ENCODE measurements around the gene PRKCH.

Gene PRKCH

GRCh38 chr14:61455351-61455750 lies 134.0 kb downstream of the PRKCH start:
- no peak for TF ChIP-seq CTCF (IDR thresholded peaks at IDR 0.05; ENCODE audit: borderline replicate concordance, extremely low read depth, low read length, poor library complexity, severe bottlenecking)
- no peak for TF ChIP-seq EZH2 (IDR thresholded peaks at IDR 0.05; ENCODE audit: borderline replicate concordance, low read depth, low read length, severe bottlenecking)
- Histone ChIP-seq H3K4me1 (ENCODE audit: insufficient read depth, low read length) (peaks cover 61% of the 10 kb centered on the region), H3K27ac (ENCODE audit: low read length) (peak overlapping the region; percentile 52), H3K36me3 (ENCODE audit: insufficient read depth, low read length) (peaks cover 83% of the 10 kb centered on the region), H3K9me3 (ENCODE audit: insufficient read depth, low read length, severe bottlenecking) (no peaks in the 10 kb centered on the region), H2AFZ (ENCODE audit: low read depth, low read length) (no peak overlapping the region), H3K9ac (ENCODE audit: low read depth, low read length) (no peak overlapping the region), H3K4me2 (ENCODE audit: insufficient read depth, low read length) (no peak overlapping the region), H3K79me2 (ENCODE audit: insufficient read depth, low read length) (peaks cover 51% of the 10 kb centered on the region), H3K4me3 (ENCODE audit: low read depth in 1 of 2, low read length in 2 of 2) (no peak overlapping the region), H4K20me1 (ENCODE audit: insufficient read depth, low read length) (no peaks in the 10 kb centered on the region), H3K27me3 (ENCODE audit: insufficient read depth, low read length, poor library complexity) (no peaks in the 10 kb centered on the region)
- no peak for DNase-seq
- ATAC-seq (ENCODE audit: insufficient read depth, low read depth) = no peak

GRCh38 chr14:61456720-61457119 lies 135.3 kb downstream of the PRKCH start:
- Histone ChIP-seq H2AFZ (ENCODE audit: low read depth, low read length) (no peak overlapping the region), H3K27me3 (ENCODE audit: insufficient read depth, low read length, poor library complexity) (no peaks in the 10 kb centered on the region), H3K27ac (ENCODE audit: low read length) (peak overlapping the region; percentile 48), H4K20me1 (ENCODE audit: insufficient read depth, low read length) (no peaks in the 10 kb centered on the region), H3K4me2 (ENCODE audit: insufficient read depth, low read length) (no peak overlapping the region), H3K9me3 (ENCODE audit: insufficient read depth, low read length, severe bottlenecking) (no peaks in the 10 kb centered on the region), H3K4me1 (ENCODE audit: insufficient read depth, low read length) (peaks cover 61% of the 10 kb centered on the region), H3K36me3 (ENCODE audit: insufficient read depth, low read length) (peaks cover 83% of the 10 kb centered on the region), H3K79me2 (ENCODE audit: insufficient read depth, low read length) (peaks cover 46% of the 10 kb centered on the region), H3K9ac (ENCODE audit: low read depth, low read length) (no peak overlapping the region), H3K4me3 (ENCODE audit: low read depth in 1 of 2, low read length in 2 of 2) (no peak overlapping the region)
- ATAC-seq (ENCODE audit: insufficient read depth, low read depth) (peak; percentile 25; the same call in 2 of the 3 replicates), DNase-seq (peak; percentile 85)
- TF ChIP-seq EZH2 (IDR thresholded peaks at IDR 0.05; ENCODE audit: borderline replicate concordance, low read depth, low read length, severe bottlenecking) (no peak), CTCF (IDR thresholded peaks at IDR 0.05; ENCODE audit: borderline replicate concordance, extremely low read depth, low read length, poor library complexity, severe bottlenecking) (peak; percentile 85)

- H3K4me1 ChIP-seq (ENCODE audit: insufficient read depth, low read length) = peaks cover 44% of the 10 kb centered on the region
- no peaks in the 10 kb centered on the region for H3K27me3 ChIP-seq (ENCODE audit: insufficient read depth, low read length, poor library complexity)
- H3K79me2 ChIP-seq (ENCODE audit: insufficient read depth, low read length) = peaks cover 62% of the 10 kb centered on the region
- H3K9me3 ChIP-seq (ENCODE audit: insufficient read depth, low read length, severe bottlenecking) = no peaks in the 10 kb centered on the region
- H3K9ac ChIP-seq (ENCODE audit: low read depth, low read length) = no peak overlapping the region
- ATAC-seq (ENCODE audit: insufficient read depth, low read depth) = no peak
- no peak overlapping the region for H3K4me3 ChIP-seq (ENCODE audit: low read depth in 1 of 2, low read length in 2 of 2)
- no peak overlapping the region for H3K4me2 ChIP-seq (ENCODE audit: insufficient read depth, low read length)
- H4K20me1 ChIP-seq (ENCODE audit: insufficient read depth, low read length) = 0 out of 2 replicates have a peak, but pooled peaks cover 4% of the 10 kb centered on the region
- H3K36me3 ChIP-seq (ENCODE audit: insufficient read depth, low read length) = peaks cover 97% of the 10 kb centered on the region
- no peak overlapping the region for H2AFZ ChIP-seq (ENCODE audit: low read depth, low read length)
- peak overlapping the region; percentile 48; the same call in 1 of the 2 replicates for H3K27ac ChIP-seq (ENCODE audit: low read length)
- TF ChIP-seq CTCF (IDR thresholded peaks at IDR 0.05; ENCODE audit: borderline replicate concordance, extremely low read depth, low read length, poor library complexity, severe bottlenecking) = no peak
- no peak for TF ChIP-seq EZH2 (IDR thresholded peaks at IDR 0.05; ENCODE audit: borderline replicate concordance, low read depth, low read length, severe bottlenecking)
- DNase-seq = no peak
Measured at GRCh38 chr14:61458766-61459165, 137.4 kb downstream of the PRKCH start.
